Muscle of back (tissue), 11 donors: ENCODE measurements around the gene C15orf61. TPM values are rescaled to one million over a fixed set of nuclear protein-coding genes. Genes with fewer than 3 reads are reported as not detected.

Source experiments
- DNase-seq, 3 donors: peaks; one replicate each; pipeline versions ENCODE4 v3.0.0 to v3.0.0-alpha.2; 2013
- polyA plus RNA-seq, 10 donors: library from polyadenylated mRNA; unstranded; fragments of 120-200 nt; gene quantifications; one replicate each; pipeline ENCODE4 v1.2.1, GENCODE V29; 2013; ENCODE audit not compliant: insufficient read length in 10 of 10

C15orf61 gene
- polyA plus RNA-seq, 10 donors, result 6.4 to 8.8 (median 7.6) TPM

DNA sequence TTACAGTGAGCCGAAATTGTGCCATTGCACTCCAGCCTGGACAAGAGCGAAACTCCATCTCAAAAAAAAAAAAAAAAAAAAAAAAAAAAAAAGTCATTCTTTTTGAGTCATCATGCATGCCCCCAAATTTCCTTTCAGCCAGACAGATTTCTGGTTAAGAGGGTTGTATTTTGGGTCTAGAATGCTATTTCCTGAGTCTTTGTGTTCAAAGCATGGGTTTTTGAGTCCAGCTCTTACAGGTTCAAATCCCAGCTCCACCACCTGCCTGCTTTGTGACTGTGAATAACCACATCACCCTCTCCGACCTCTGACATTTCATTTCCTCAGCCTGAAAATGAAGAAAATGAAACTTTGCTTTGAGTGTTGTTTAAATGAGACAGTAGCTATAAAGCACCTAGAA lies 9.3 kb upstream of the C15orf61 start:
- no peak for DNase-seq

DNA sequence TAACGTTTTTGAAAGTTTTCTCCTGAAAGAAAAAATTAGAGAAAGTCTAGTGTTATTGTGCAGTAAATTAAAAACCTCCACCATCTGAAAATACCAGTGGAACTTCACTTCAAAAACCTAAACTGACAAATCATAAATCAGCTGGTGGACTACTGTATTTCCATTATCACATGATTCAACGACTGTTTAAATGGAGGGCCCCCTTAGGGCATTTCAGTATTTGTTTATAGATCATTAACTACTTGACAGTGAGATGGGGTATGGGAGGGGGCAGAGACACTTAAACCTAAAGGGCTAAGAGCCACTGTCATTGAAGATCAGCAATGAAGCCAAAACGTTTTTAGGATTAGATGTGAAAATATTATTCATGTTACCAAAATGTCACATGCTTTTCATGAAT lies 8.8 kb upstream of the C15orf61 start:
- no peak for DNase-seq

DNA sequence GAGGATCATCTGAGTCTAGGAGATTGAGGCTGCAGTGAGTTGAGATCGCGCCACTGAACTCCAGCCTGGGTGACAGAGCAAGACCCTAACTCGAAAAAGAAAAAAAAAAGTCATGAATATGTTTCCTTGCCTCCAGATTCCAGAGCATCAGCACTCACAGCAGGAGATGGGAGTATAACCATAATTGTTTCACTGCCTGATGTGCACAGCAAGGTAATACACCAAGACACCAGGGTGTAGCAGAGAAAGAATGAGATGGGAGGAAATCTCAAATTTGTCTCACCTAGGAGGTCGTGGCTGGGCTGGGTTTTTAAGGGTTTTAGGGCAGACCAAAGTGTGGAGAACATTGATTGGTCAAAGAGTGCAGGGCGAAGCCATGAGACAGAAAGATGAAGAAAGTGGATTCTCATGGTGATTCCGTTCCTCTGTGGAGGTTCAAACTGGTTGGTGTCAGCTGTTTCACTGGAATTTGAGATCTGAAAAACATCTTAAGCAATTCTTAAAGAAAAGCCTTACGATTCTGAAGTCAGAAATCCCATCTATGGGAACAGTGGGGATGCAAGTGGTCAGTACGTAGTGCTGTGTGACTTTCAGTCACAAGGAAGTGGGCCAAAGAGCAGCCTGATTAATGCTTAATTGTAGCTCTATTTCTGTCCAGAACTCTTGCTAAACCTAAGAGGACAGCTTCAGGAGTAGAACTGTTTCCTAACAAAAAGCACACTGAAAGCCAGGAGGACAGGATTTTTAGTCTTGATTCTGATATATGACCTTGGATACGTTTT lies 7.8 kb upstream of the C15orf61 start:
- DNase-seq, result no peak

DNA sequence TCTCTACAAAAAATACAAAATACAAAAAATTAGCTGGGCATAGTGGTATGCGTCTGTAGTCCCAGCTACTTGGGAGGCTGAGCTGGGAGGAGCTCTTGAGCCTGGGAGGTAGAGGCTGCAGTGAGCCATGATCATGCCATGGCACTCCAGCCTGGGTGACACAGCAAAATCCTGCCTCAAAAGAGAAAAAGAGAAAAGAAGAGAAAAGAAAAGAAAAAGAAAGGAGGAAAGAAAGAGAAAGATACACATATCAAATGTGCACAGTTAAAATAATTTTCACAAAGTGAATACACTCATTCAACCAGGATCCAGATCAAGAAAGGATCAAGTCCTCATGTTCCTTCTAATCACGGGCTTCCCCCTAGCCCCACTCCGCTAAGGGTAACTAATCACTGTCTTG lies 5.8 kb upstream of the C15orf61 start:
- no peak for DNase-seq

DNA sequence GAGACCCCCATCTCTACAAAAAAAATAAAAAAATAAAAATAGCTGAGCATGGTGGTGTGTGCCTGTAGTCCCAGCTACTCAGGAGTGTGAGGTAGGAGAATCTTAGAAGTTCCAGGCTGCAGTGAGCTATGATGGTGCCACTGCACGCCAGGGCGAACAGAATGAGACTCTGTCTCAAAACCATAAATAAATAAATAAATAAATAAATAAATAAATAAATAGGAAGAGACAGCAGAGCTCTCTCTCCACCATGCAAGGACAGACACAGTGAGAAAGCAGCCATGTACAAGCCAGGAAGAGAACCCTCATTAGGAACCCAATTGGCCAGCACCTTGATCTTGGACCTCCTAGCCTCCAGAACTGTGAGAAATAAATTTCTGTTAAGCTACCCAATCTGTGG lies 5.4 kb upstream of the C15orf61 start:
- no peak for DNase-seq

DNA sequence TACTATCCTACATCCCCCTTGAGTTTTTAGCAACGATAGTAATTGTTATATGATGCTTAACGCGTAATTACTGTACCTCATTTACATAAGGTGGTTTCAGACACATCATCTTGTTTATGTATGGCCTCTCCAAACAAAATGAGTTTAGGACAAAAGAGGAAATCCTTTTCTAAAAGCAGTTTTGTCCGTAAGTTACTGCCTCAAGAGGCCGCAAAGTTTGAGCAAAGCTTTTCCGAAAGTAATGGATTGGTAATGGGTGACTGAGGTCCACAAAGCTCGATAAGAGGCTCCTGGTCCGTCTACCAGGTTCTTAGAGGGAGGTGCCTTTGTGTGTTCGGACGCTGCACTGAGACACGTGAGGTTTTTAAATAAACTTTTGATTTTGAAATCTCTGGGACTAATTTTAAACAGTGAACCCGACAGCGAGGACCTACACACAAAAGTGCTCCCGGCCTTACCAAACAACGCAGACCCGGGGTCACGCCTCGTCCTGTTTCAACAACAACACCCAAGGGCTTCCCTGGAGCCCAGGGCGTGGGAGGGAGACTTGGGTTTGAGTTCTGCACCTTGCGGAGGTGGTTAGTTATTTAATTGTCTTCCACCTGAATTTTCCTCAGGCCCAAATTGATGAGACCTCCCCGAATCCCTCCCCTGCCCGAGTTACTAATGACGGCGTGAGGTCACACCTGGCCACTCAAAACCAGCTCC lies 456 bp upstream of the C15orf61 start:
- no peak for DNase-seq

DNA sequence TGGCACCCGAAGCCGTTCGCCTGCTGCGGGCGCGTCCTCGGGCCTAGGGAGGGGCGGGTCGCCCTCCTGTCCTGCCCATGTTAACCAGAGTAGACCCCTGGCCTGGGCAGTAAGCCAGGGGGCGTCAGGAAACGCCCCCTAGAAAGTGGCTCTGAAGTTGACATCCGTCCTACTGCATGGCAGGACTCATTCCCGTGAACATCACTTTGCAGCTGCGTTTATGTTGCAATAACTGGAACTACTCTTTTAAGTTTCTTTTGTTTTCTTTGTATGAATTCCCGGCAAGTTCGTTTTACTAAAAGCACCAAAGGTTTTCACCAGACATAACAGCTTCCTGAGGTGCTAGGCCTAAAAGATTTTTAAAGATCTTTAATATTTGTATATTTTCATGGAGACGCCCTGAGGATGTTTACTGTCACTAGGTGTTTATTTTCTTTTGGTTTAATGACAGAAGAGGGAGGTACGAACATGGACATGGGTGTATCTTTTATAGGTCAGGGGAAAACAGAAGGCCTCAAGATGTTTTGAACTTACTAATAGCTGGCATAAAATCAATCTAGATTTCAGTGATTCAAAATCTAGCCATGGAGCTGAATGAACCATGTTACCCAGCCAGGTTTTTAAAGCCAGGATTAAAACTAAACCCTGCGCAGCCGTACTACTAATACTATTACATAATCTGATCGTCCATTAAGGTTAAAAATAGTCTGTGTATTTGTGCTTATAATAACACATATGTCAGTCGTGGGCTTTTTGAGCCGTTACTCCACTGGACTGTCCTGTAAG lies 1.0 kb downstream of the C15orf61 start:
- DNase-seq, result peak in 2 of 3 donors; percentile 40 to 73

DNA sequence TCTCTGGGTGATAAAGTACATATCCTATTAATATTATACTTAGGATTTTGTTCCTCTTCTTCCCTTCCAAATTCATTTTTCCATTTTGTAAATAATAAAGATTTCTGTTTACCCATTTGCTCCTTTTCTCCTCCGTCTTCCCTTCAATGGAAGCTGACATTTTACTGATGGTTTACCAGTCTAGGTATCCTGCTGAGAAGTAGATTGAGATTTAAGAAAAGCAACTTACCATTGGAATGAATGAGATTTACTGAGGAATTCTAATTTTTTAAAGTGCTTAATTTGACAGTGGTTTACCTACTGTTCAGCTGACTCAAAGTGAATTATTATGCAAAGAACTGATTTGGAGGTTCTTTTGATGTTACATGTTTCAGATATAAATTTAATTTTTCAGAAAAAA lies 2.4 kb downstream of the C15orf61 start:
- DNase-seq, result no peak

DNA sequence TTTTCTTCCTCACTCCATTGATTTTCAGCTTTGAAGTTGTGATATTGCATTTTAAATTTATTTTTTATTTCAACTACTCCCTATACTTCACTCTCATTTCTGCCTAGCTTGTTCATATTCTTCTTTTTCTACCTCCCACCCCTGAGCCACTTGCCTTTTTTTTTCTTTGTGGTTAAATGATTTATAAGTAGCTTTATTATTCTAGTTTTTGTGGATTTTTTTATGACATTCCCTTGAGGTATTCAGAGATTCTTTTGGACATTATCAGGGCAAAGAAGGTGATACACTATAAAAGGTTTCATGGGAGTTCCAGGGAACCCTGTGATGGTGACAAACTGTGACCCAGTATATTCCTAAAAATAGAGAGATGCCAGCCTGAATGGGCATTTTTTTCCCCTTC lies 3.3 kb downstream of the C15orf61 start:
- no peak for DNase-seq

DNA sequence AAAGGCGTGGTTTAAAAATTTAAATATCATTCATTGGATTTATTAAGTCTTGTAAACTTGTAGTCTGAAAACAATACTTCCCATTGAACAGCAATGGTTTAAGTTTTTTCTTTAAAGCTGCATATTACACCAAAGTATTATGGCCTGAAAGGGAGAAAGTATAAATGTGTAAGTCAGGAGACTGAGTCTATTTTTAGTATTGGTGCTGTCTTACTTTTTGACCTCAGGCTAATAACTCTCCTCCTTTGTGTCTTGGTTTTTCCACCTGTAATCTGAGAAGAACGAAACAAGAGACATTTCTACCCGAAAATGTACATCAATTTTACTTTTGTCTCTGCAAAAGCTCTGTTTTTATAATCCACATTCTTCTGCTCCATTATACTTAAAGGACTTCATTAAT lies 7.6 kb downstream of the C15orf61 start:
- DNase-seq, result no peak

DNA sequence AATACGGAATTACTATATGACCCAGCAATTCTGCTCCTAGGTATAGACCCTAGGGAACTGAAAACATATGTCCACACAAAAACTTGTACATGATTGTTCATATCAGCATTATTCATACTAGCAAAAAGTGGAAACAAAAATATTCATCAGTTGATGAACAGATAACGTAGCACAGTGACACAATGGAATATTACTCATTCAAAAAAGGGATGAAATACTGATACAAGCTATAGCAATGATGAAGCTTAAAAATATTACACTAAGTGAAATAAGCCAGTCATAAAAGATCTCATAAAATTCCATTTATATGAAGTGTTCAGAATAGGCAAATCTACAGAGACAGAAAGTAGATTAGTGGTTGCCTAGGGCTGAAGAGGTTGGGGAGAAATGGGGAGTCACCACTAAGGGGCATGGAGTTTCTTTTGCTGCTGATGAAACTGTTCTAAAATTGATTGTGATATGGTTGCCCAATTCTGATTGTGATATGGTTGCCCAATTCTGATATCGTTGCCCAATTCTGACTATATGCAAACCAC lies 10.5 kb downstream of the C15orf61 start:
- DNase-seq, result peak in 1 of 3 donors; percentile 66

DNA sequence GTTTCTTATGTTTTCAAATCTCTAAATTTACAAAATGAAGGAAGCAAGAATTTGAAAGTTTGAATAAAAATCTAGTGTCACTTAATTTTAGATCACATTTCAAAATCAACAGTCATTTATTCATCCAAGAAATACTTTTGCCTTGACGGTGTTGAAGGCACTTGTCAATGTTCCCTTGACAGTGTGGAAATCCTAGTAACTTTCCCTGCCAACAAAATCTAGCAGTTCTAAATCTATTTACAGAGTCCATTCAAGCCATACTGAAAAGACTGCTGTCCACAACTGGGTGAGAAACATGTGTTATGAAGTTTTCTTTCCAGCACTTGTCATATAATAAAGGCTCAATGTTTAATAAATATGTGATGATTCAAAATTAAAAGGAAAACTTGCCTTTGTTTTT lies 12.9 kb downstream of the C15orf61 start:
- DNase-seq, result no peak

DNA sequence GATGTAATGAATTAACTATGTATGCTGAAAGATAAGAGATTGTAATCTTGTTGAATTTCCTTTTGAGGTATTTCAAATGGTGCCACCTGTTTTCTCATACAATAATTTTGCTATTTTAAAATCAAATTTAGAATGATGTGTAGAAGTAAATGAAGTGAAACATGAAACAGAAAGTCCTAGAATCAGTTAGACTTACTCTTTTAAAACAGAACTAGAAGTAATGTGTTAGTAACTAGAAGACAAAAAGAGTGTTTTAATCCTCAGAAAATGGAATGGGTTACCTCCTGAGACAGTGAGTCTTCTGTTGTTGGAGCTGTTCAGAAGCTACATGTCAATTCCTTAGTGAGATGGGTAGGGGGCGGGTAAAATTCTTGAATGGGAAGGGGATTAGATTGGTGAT lies 13.4 kb downstream of the C15orf61 start:
- DNase-seq, result no peak

DNA sequence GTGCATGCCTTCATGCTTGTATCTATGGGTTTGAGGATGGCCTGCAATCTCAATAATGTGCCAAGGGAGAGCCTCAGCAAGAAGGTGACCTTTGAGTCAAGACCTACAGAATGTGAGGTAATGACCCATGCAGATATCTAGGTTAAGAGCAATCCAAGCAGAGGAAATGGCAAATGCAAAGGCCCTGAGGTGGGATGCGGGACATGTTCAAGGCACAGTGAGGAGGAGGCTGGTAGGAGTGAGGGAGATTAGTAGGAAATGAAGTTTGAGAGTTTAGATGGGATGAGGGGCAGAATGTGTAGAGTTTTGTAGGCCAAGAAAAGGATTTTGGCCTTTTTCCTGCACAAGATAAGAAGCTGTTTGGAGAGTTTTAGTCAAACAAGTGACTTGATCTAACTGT lies 16.8 kb downstream of the C15orf61 start:
- DNase-seq, result no peak

DNA sequence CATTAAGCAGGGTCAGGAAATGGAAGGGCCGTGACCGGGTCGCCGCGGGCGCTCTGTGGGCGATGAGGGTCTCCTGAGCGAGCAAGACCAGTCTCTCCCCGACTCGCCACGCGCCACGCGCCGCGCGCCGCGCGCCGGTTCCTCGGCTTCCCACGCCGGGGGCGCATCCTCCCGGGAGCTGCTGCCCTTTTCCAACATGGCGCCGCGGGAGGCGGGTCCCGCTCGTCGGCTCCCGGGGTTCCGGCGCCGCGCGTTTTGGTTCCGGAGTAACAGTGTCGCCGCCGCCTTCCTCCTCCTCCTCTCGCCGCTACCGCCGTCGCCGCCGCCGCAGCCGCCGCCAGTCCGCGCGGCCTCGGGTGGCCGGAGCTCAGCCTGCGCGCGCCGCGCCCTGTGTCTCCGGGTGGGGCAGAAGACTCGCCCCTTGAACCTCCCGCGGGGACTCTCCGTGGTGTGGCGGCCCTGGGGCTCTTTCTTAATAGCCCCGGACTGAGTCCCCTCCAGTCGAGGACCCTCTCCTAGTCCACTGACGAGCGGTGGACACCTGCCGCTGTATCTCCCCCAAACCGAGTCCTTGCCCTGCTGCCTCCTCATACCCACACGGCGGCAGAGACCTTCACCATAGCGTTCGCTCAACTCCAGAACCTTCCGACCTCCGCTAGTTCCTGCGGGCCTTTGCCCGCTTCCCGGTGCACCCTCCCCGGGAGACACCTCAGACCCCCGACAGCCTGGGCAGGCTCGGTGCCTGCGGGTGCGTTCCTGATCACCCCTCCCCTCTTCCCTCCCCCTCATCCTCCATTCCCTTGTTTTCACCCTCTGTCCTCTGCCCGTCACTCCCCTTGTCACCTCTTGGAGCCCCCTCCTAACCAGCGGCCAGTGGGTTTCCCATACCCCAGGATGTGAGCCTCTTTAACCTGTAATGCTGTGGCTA lies 21.8 kb downstream of the C15orf61 start, which contains the start of gene MAP2K5:
TSS of gene MAP2K5 (plus strand) at position 284 of the 928 bp plus-strand sequence. CDS start at position 917, 633 bp downstream.
- peak; percentile 72 to 94 (median 87) for DNase-seq

DNA sequence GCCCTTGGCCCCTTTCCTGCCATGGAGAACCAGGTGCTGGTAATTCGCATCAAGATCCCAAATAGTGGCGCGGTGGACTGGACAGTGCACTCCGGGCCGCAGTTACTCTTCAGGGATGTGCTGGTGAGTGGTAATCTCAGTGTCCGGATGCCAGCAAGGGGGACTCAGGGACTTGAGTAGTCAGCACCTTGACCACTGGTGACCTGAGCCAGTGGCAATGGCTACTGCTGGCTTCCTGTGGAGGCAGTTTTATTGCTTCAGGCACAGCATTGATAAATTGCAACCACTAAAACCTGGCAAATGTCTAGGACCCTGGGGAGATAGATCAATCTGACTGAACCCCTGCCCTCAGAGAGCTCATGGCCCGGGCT lies 22.4 kb downstream of the C15orf61 start:
- no peak for DNase-seq

DNA sequence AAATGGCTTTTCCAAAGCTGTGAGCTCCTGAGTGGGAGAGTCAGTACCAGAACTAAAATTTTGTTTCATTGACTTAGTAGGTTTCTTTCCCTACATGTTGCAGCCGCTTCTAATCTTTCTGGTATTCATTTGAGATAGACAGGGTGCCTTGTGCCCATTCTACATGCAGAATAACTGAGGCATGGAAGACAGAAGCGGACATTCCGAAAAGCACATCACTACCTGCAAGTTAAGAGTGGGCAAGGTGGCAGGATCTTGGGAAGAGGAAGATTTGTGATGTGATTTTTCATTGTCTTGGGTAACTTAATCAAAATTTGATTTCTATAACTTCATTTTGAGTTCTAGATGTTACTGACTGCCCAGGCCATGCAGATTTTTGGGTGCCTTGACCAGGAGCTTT lies 23.5 kb downstream of the C15orf61 start:
- DNase-seq, result no peak

DNA sequence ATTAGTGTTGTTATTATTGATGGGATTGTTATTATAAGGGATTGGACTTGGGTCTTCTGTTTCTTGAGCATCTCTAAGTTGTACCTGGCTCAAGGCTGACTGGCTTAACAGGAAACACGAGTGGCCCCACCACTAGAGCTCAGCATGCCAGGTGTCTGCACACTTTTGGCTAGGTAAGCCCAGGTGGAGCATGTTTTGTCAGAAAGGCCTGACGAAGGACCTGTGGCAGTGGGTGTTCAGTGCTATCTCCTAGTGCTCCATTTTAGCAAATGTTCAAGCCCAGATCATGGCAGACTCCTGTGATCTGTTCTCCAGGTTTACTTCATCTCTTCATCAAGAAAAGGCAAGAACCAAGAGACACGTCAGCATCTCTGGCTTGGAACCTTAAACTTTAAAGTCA lies 24.9 kb downstream of the C15orf61 start:
- no peak for DNase-seq

DNA sequence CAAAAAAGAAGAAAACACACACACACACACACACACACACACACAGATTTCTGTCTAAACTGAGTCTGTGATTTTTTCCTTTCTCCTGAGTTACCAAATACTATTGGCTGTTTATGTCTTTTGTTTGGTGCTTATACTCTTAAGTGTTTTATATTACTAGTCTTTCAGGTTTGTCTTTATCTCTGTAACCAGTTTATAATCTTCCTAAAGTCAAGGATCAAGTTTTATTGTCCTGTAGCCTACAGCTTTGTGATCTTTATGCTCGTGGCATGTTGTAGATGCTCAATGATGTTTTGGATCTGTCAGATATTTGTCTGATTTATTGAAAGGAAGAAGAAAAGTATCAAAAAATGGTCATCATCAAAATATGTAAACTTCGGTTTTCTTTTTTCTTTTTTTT lies 26.1 kb downstream of the C15orf61 start:
- no peak for DNase-seq

DNA sequence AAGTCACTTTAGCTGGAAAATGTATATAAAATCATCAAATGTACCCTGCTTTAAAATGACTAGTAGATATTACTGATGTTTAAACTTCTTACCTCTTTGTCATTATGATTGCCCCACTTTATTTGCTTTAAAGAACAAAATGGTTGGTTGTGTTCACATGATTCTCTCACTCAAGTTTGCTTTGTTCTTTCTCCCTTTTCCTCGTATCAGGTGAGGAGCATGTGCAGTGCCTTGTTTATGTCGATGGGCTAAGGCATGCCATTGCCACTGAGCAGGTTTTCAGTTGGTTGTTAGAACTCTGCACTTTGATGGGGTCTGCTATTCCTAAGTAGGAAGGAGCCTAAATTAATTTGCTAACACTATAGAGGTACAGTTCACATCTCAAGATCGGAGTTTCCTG lies 26.9 kb downstream of the C15orf61 start:
- DNase-seq, result no peak

DNA sequence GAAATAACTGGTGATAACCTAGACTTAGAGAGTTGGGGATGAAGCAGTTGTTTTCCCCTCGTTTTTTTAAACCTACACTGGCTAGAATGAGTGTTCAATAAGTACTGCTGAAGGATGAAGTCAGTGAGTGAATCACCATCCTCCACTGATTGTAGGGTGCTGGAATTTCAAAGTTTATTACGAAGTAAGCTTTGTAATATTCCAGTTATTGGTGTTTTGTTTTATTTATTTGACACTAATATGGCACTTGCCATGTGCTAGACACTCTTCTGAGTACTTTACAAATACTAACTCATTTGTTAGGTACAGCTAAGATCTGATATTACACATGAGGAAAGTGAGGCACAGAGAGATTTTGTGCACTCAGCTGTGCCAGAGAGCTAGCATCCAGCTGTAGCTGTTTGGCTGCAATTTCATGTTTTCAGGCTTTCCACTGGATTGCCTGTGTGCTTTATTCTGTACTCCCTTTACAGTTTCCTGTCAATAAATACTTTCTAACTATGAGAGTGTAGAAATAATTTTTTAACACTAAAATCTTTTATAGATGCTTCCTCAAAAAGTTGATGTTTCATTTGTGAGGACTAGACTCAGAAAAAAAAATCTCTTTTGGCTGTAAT lies 27.4 kb downstream of the C15orf61 start:
- peak in 2 of 3 donors; percentile 46 to 66 for DNase-seq
